Measurements from ENCODE around the gene RELN.

Gene RELN

GRCh38 chr7:103947026-103947655 lies 42.3 kb downstream of the RELN start:
- POLR2A ChIA-PET: no interaction called here
- CTCF ChIA-PET: no interaction called here
- no peak for DNase-seq (ENCODE audit: extremely low spot score)
- no peak for TF ChIP-seq FOXM1 (IDR thresholded peaks at IDR 0.05; ENCODE audit: borderline replicate concordance)
- TF ChIP-seq FOXK2 (IDR thresholded peaks at IDR 0.05): no peak
- no peak for TF ChIP-seq NFRKB (IDR thresholded peaks at IDR 0.05)
- no peak for TF ChIP-seq HDGF (IDR thresholded peaks at IDR 0.05; ENCODE audit: borderline replicate concordance)
- no peak for TF ChIP-seq PKNOX1 (IDR thresholded peaks at IDR 0.05)
- TF ChIP-seq SUZ12 (IDR thresholded peaks at IDR 0.05): no peak
- no peak for TF ChIP-seq SP1 (IDR thresholded peaks at IDR 0.05)
- no peak for TF ChIP-seq L3MBTL2 (conservative IDR thresholded peaks at IDR 0.05)
- no peak for TF ChIP-seq ZNF384 (IDR thresholded peaks at IDR 0.05)
- TF ChIP-seq ARNT (IDR thresholded peaks at IDR 0.05): no peak
- TF ChIP-seq TARDBP (IDR thresholded peaks at IDR 0.05): no peak
- no peak for TF ChIP-seq BHLHE40 (IDR thresholded peaks at IDR 0.05; ENCODE audit: borderline replicate concordance)
- no peak for TF ChIP-seq LEF1 (IDR thresholded peaks at IDR 0.05; ENCODE audit: borderline replicate concordance)
- TF ChIP-seq FOXA1 (IDR thresholded peaks at IDR 0.05): no peak

- ChIA-PET CTCF (interaction anchor here (0.7 kb wide), 1 partner anchor 1647 kb away, joined by 3 read pairs; no protein-coding TSS in a partner anchor), POLR2A (no interaction called here)
- no peak for DNase-seq (ENCODE audit: extremely low spot score)
- no peak for TF ChIP-seq SP1 (IDR thresholded peaks at IDR 0.05)
- no peak for TF ChIP-seq FOXK2 (IDR thresholded peaks at IDR 0.05)
- TF ChIP-seq FOXA1 (IDR thresholded peaks at IDR 0.05): no peak
- no peak for TF ChIP-seq NFRKB (IDR thresholded peaks at IDR 0.05)
- no peak for TF ChIP-seq SUZ12 (IDR thresholded peaks at IDR 0.05)
- TF ChIP-seq HDGF (IDR thresholded peaks at IDR 0.05; ENCODE audit: borderline replicate concordance): no peak
- TF ChIP-seq ZNF384 (IDR thresholded peaks at IDR 0.05): no peak
- no peak for TF ChIP-seq L3MBTL2 (conservative IDR thresholded peaks at IDR 0.05)
- no peak for TF ChIP-seq TARDBP (IDR thresholded peaks at IDR 0.05)
- no peak for TF ChIP-seq FOXM1 (IDR thresholded peaks at IDR 0.05; ENCODE audit: borderline replicate concordance)
- no peak for TF ChIP-seq BHLHE40 (IDR thresholded peaks at IDR 0.05; ENCODE audit: borderline replicate concordance)
- TF ChIP-seq CTBP1 (IDR thresholded peaks at IDR 0.05; ENCODE audit: borderline replicate concordance): no peak
- TF ChIP-seq PKNOX1 (IDR thresholded peaks at IDR 0.05): no peak
- TF ChIP-seq ELF4 (IDR thresholded peaks at IDR 0.05): no peak
- no peak for TF ChIP-seq ARNT (IDR thresholded peaks at IDR 0.05)
Observed at GRCh38 chr7:103944230-103944900, 45.1 kb downstream of the RELN start.

- DNase-seq (ENCODE audit: extremely low spot score): no peak
- ChIA-PET CTCF (no interaction called here), POLR2A (no interaction called here)
- TF ChIP-seq ZNF384 (IDR thresholded peaks at IDR 0.05) (no peak), SP1 (IDR thresholded peaks at IDR 0.05) (no peak), ARNT (IDR thresholded peaks at IDR 0.05) (no peak), HDGF (IDR thresholded peaks at IDR 0.05; ENCODE audit: borderline replicate concordance) (no peak), PKNOX1 (IDR thresholded peaks at IDR 0.05) (no peak)
Observed at GRCh38 chr7:103941976-103942375, 47.5 kb downstream of the RELN start.

DNA sequence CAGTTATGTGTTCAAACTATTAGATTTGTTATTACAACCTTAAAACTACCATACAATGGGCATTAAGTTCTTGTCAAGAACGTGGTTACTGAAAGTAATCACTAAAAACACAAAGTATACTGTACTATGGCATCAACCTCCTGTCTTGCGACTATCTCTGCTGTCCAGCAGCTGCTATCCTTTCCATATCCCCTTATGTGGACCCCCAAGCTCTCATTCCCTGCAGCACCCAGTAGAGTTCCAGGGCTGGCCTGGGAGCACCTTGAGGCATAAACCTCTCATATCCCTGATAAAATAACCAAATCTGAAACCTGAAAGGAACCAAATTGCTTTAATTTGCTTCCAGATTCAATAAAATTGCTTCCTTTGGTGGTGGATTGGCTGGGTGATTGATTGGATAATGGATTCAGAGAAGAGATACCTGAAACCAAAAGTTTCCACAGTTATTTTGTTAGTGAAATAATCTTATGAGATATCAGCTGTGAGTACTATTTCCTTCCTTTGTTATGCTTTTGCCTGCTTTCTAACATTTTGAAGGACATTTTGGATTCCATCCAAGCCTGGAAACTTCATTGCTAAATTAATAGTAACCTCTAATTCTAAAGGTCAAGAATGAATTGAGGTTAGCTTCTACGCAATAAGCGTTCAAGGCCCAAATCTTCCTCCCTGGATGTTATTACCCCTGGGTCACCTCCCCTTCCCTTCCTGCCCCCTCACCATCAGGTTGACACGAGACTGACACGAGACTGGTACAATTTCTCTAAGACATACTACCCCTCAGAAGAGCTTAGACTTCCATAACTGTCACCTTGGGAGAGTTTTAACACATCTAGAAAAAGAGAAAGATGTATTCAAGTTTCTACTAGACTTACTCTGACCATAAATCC lies 48.8 kb downstream of the RELN start:
- ChIA-PET CTCF (no interaction called here), POLR2A (no interaction called here)
- no peak for TF ChIP-seq L3MBTL2 (conservative IDR thresholded peaks at IDR 0.05)
- no peak for TF ChIP-seq TARDBP (IDR thresholded peaks at IDR 0.05)
- no peak for TF ChIP-seq ARNT (IDR thresholded peaks at IDR 0.05)
- TF ChIP-seq FOXA1 (IDR thresholded peaks at IDR 0.05): no peak
- TF ChIP-seq FOXK2 (IDR thresholded peaks at IDR 0.05): no peak
- TF ChIP-seq NFRKB (IDR thresholded peaks at IDR 0.05): no peak
- no peak for TF ChIP-seq CTBP1 (IDR thresholded peaks at IDR 0.05; ENCODE audit: borderline replicate concordance)
- no peak for TF ChIP-seq LEF1 (IDR thresholded peaks at IDR 0.05; ENCODE audit: borderline replicate concordance)
- TF ChIP-seq SUZ12 (IDR thresholded peaks at IDR 0.05): no peak
- TF ChIP-seq FOXM1 (IDR thresholded peaks at IDR 0.05; ENCODE audit: borderline replicate concordance): no peak
- no peak for TF ChIP-seq ZNF384 (IDR thresholded peaks at IDR 0.05)
- TF ChIP-seq HDGF (IDR thresholded peaks at IDR 0.05; ENCODE audit: borderline replicate concordance): no peak
- no peak for TF ChIP-seq PKNOX1 (IDR thresholded peaks at IDR 0.05)
- TF ChIP-seq ELF4 (IDR thresholded peaks at IDR 0.05): no peak
- DNase-seq (ENCODE audit: extremely low spot score): no peak

DNA sequence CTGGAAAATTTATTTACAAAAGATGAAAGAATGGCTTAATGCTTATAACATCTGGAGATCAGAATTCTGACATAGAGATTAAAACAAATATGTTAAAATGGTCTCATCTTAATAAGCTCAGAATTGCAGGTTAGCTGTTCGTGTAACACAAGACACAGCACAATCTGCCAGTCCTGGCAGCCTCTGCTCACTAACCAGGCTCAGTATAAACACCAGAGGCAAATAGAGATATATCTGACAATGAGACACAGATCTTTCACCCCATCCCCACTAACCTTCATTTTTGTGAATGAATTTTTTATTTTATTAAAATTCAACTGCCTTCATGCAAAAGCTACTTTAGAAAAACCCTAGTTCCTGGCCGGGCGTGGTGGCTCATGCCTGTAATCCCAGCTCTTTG lies 51.8 kb downstream of the RELN start:
- POLR2A ChIA-PET: no interaction called here
- no peak for DNase-seq (ENCODE audit: extremely low spot score)
- TF ChIP-seq CTBP1 (IDR thresholded peaks at IDR 0.05; ENCODE audit: borderline replicate concordance) (no peak), FOXA1 (IDR thresholded peaks at IDR 0.05) (no peak), BHLHE40 (IDR thresholded peaks at IDR 0.05; ENCODE audit: borderline replicate concordance) (no peak), FOXK2 (IDR thresholded peaks at IDR 0.05) (no peak), TARDBP (IDR thresholded peaks at IDR 0.05) (no peak), FOXM1 (IDR thresholded peaks at IDR 0.05; ENCODE audit: borderline replicate concordance) (no peak), LEF1 (IDR thresholded peaks at IDR 0.05; ENCODE audit: borderline replicate concordance) (no peak), SP1 (IDR thresholded peaks at IDR 0.05) (no peak), NFRKB (IDR thresholded peaks at IDR 0.05) (no peak), ZNF384 (IDR thresholded peaks at IDR 0.05) (no peak), ELF4 (IDR thresholded peaks at IDR 0.05) (no peak), SUZ12 (IDR thresholded peaks at IDR 0.05) (no peak), HDGF (IDR thresholded peaks at IDR 0.05; ENCODE audit: borderline replicate concordance) (no peak), PKNOX1 (IDR thresholded peaks at IDR 0.05) (no peak), ARNT (IDR thresholded peaks at IDR 0.05) (no peak), L3MBTL2 (conservative IDR thresholded peaks at IDR 0.05) (no peak)
- CTCF ChIA-PET: no interaction called here

Measured in HEK293T (cell line).